ENCODE results near the gene ZBTB12. TPM values are rescaled to one million over a fixed set of nuclear protein-coding genes. Genes with fewer than 3 reads are reported as not detected.

Gene ZBTB12
- total RNA-seq, 2 donors from 2014 or later: 0.47 to 0.52 TPM

- Histone ChIP-seq H3K27ac (peak overlapping the region in 1 of 2 donors; percentile 75), H3K4me3 (no peak overlapping the region), H3K36me3 (peaks cover 10% of the 10 kb centered on the region), H3K4me1 (peaks cover 0 to 20% of the 10 kb centered on the region in 2 donors), H3K27me3 (no peaks in the 10 kb centered on the region), H3K9me3 (no peaks in the 10 kb centered on the region)
- no peak for DNase-seq (ENCODE audit: low spot score)
- TF ChIP-seq CTCF (IDR thresholded peaks at IDR 0.05): no peak
These were observed 45.3 kb upstream of the ZBTB12 start for GRCh38 chr6:31947070-31947675.

- DNase-seq (ENCODE audit: low spot score): no peak
- no peaks in the 10 kb centered on the region for H3K9me3 ChIP-seq
- no peak for TF ChIP-seq CTCF (IDR thresholded peaks at IDR 0.05)
- peak overlapping the region; percentile 73 to 75 for H3K27ac ChIP-seq
- peaks cover 0 to 20% of the 10 kb centered on the region in 2 donors for H3K4me1 ChIP-seq
- peak overlapping the region in 1 of 2 donors; percentile 32 for H3K4me3 ChIP-seq
- H3K36me3 ChIP-seq: peaks cover 3% of the 10 kb centered on the region
- H3K27me3 ChIP-seq: no peaks in the 10 kb centered on the region
These were observed 44.5 kb upstream of the ZBTB12 start for GRCh38 chr6:31946370-31946885.

- H3K4me1 ChIP-seq: peaks cover 0 to 20% of the 10 kb centered on the region in 2 donors
- H3K27ac ChIP-seq: peak within 1 kb of the TSS; percentile 73 to 75
- DNase-seq (ENCODE audit: low spot score): peak; percentile 88
- H3K27me3 ChIP-seq: no peaks in the 10 kb centered on the region
- peak within 1 kb of the TSS in 1 of 2 donors; percentile 32 for H3K4me3 ChIP-seq
- no peak for TF ChIP-seq CTCF (IDR thresholded peaks at IDR 0.05)
- H3K36me3 ChIP-seq: no peaks in the 10 kb centered on the region
- H3K9me3 ChIP-seq: no peaks in the 10 kb centered on the region
These were observed 43.9 kb upstream of the ZBTB12 start, which contains the start of gene CFB for GRCh38 chr6:31945507-31946369. CFB (plus strand) TSS chr6:31946095; CDS start chr6:31946222, 127 bp downstream.

- Histone ChIP-seq H3K27me3 (no peaks in the 10 kb centered on the region), H3K36me3 (no peaks in the 10 kb centered on the region), H3K27ac (peak overlapping the region; percentile 73 to 75), H3K9me3 (no peaks in the 10 kb centered on the region), H3K4me3 (no peak overlapping the region), H3K4me1 (peaks cover 0 to 20% of the 10 kb centered on the region in 2 donors)
- no peak for DNase-seq (ENCODE audit: low spot score)
- no peak for TF ChIP-seq CTCF (IDR thresholded peaks at IDR 0.05)
These were observed 43.2 kb upstream of the ZBTB12 start for GRCh38 chr6:31945154-31945506.

- no peak for DNase-seq (ENCODE audit: low spot score)
- Histone ChIP-seq H3K4me1 (peaks cover 0 to 20% of the 10 kb centered on the region in 2 donors), H3K27me3 (no peaks in the 10 kb centered on the region), H3K36me3 (no peaks in the 10 kb centered on the region), H3K4me3 (no peak overlapping the region), H3K27ac (no peak overlapping the region), H3K9me3 (no peaks in the 10 kb centered on the region)
- no peak for TF ChIP-seq CTCF (IDR thresholded peaks at IDR 0.05)
These were observed 41.9 kb upstream of the ZBTB12 start for GRCh38 chr6:31943742-31944141.

All from right atrium auricular region (tissue), 2 donors.